Measurements from ENCODE around the gene FSCN2.
A peak's percentile ranks its signal among the peaks of the same experiment; 100 is the strongest.

Gene FSCN2

DNA sequence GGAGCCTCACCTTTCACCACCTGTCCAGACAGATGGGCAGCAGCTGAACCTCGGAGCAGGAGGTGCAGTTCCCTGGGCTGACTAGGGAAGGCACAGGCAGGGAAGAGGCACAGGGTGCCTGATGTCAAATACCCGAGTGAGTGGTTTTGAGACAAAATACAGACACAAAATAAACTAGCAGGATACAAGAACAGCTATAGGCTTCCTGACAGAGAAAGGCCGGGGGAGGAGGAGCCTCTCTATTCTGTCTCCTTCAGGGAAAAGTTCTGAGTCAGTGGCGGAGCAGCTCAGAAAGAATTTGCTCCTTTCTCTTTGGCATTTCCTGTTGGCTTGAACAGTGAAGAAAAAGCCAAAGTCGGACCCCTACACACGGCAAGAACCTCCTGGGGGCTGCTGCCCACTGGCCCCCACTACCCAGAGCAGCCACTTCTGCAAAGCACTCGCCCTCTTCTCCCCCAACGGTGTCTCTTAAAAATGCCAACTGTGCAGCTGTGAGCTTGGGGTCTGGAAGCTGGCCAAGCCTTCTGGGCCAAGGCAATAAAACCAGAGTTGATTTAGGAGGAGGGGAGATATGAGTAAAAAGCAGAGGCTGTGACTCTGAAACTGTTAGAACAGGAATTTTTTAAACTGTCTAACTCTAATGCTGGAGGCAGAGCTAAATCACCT, 38.4 kb downstream of the FSCN2 start:
- peak; percentile 96 for ATAC-seq
- TF ChIP-seq, protein P1, sequence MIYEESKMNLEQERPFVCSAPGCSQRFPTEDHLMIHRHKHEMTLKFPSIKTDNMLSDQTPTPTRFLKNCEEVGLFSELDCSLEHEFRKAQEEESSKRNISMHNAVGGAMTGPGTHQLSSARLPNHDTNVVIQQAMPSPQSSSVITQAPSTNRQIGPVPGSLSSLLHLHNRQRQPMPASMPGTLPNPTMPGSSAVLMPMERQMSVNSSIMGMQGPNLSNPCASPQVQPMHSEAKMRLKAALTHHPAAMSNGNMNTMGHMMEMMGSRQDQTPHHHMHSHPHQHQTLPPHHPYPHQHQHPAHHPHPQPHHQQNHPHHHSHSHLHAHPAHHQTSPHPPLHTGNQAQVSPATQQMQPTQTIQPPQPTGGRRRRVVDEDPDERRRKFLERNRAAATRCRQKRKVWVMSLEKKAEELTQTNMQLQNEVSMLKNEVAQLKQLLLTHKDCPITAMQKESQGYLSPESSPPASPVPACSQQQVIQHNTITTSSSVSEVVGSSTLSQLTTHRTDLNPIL (CRISPR knock-in tag; IDR thresholded peaks at IDR 0.05; ENCODE audit: low read depth), result no peak
- TF ChIP-seq PPARA (CRISPR knock-in tag; IDR thresholded peaks at IDR 0.05; ENCODE audit: borderline replicate concordance), result no peak
- TF ChIP-seq ZFP3 (CRISPR knock-in tag; IDR thresholded peaks at IDR 0.05), result 0 out of 2 replicates have a peak, but pooled peaks have one; percentile 53
- TF ChIP-seq ISL1 (CRISPR knock-in tag; IDR thresholded peaks at IDR 0.05), result no peak
- peak; percentile 58; the same call in 1 of the 2 replicates for TF ChIP-seq CSDC2 (CRISPR knock-in tag; IDR thresholded peaks at IDR 0.05)
- TF ChIP-seq SNAI2 (CRISPR knock-in tag; IDR thresholded peaks at IDR 0.05), result no peak
- TF ChIP-seq, protein P2, sequence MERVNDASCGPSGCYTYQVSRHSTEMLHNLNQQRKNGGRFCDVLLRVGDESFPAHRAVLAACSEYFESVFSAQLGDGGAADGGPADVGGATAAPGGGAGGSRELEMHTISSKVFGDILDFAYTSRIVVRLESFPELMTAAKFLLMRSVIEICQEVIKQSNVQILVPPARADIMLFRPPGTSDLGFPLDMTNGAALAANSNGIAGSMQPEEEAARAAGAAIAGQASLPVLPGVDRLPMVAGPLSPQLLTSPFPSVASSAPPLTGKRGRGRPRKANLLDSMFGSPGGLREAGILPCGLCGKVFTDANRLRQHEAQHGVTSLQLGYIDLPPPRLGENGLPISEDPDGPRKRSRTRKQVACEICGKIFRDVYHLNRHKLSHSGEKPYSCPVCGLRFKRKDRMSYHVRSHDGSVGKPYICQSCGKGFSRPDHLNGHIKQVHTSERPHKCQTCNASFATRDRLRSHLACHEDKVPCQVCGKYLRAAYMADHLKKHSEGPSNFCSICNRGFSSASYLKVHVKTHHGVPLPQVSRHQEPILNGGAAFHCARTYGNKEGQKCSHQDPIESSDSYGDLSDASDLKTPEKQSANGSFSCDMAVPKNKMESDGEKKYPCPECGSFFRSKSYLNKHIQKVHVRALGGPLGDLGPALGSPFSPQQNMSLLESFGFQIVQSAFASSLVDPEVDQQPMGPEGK (CRISPR knock-in tag; IDR thresholded peaks at IDR 0.05; ENCODE audit: borderline replicate concordance), result peak; percentile 99
- no peak for TF ChIP-seq OSR1 (CRISPR knock-in tag; IDR thresholded peaks at IDR 0.05)
- no peak for TF ChIP-seq TCF4 (CRISPR knock-in tag; IDR thresholded peaks at IDR 0.05; ENCODE audit: borderline replicate concordance)

DNA sequence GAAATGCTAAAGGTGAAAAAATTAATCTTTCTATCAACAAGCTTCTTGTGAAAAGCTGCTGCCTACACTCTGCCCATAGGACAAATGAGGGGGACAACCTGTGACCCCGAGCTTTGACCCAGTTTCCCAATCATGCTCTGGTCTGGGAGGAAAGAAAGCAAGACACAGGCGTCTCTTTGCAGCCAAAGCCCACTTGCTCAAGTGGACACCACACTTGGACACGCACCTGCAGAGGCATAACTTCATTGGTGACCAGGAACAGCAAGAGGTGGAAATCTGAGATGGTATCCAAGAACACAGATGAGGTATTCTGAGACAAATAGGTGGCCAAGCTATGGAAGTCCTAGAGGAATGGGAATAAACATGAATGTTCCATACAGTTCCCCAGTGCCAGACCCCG, 39.0 kb downstream of the FSCN2 start:
- TF ChIP-seq ESRRG (CRISPR knock-in tag; IDR thresholded peaks at IDR 0.05) (no peak), ZNF8 (CRISPR knock-in tag; IDR thresholded peaks at IDR 0.05) (no peak)
- ATAC-seq, result no peak

DNA sequence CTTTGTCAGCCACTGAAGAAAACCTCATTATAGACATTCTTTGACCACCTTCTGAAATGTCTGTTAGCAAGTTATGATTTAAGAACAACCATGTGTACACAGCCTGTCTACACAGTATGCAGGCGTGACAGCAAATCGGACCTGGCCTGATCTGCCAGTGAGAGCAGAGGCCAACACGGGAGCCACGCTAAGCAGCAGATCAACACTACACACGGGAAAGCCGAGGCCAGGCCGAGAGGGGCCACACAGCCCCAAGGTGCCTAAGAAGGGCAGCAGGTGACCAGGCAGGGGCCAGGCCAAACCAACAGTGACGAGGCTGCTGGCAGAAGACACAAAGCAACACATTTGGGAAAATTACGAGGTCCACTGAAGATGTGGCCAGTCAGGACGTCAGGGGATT, 40.2 kb downstream of the FSCN2 start:
- no peak for ATAC-seq

DNA sequence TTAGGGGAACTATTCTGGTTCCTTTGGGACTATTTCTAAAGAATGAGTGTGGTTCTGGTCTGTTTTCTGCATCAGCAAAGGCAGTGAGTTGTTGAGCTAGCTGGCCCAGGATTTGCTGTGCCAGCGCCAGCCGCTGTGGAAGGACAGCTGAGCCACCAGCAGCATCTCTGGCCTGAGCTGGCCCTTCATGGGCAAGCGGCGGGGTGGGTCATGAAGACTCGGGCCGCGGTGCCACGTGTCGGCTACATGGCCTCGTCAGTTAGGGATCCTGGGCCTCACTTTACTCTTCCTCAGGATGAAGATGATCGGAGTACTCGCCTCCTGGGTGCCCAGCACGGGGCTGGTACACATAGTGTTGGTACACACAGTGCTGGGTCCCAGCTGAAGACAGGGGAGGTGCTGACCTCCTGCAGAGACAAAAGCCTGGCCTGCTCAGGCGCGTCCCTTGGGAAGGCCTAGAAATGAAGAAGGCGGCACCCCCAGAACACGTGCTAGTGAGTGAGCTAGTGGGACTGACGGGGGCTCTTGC, 41.9 kb downstream of the FSCN2 start:
- ATAC-seq, result no peak
- TF ChIP-seq ESRRG (CRISPR knock-in tag; IDR thresholded peaks at IDR 0.05) (no peak), GLIS3 (CRISPR knock-in tag; IDR thresholded peaks at IDR 0.05) (no peak), ZFP3 (CRISPR knock-in tag; IDR thresholded peaks at IDR 0.05) (no peak), ZC3H10 (CRISPR knock-in tag; IDR thresholded peaks at IDR 0.05) (no peak)

More for the DNA sequence above, 40.2 kb downstream of the FSCN2 start:
- TF ChIP-seq PPARA (CRISPR knock-in tag; IDR thresholded peaks at IDR 0.05; ENCODE audit: borderline replicate concordance) (no peak), GLIS3 (CRISPR knock-in tag; IDR thresholded peaks at IDR 0.05) (no peak), ZNF565 (CRISPR knock-in tag; conservative IDR thresholded peaks at IDR 0.05; ENCODE audit: low read depth) (no peak), TOX (CRISPR knock-in tag; IDR thresholded peaks at IDR 0.05; ENCODE audit: borderline replicate concordance) (no peak), ISL1 (CRISPR knock-in tag; IDR thresholded peaks at IDR 0.05) (no peak), ZC3H10 (CRISPR knock-in tag; IDR thresholded peaks at IDR 0.05) (no peak), TCF4 (CRISPR knock-in tag; IDR thresholded peaks at IDR 0.05; ENCODE audit: borderline replicate concordance) (no peak), OSR1 (CRISPR knock-in tag; IDR thresholded peaks at IDR 0.05) (no peak), ZFP30 (CRISPR knock-in tag; IDR thresholded peaks at IDR 0.05) (no peak), CSDC2 (CRISPR knock-in tag; IDR thresholded peaks at IDR 0.05) (no peak), ZNF8 (CRISPR knock-in tag; IDR thresholded peaks at IDR 0.05) (no peak), RARB (CRISPR knock-in tag; IDR thresholded peaks at IDR 0.05) (no peak)
- TF ChIP-seq, protein P1 (CRISPR knock-in tag; IDR thresholded peaks at IDR 0.05; ENCODE audit: low read depth), result no peak

DNA sequence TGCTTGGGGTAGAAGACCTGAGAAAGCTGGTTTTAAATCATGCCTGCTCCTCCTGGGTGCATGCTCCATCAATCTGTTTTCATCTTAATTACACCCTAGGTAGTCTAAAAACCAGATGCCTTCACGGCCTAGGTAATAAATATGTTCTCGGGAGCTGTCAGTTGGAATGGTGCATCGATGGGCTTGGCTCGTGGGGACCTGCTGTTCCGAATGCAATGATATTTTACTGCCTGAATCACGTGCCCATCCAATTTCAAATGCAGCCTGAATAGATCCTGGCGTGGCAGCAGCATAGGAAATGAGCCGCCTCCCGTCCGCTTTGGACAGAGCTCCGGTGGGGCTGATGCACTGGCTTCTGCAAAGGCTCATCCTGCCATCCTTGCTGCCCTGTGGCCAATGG, 42.8 kb downstream of the FSCN2 start:
- no peak for ATAC-seq
- TF ChIP-seq SNAI2 (CRISPR knock-in tag; IDR thresholded peaks at IDR 0.05) (no peak), ZC3H10 (CRISPR knock-in tag; IDR thresholded peaks at IDR 0.05) (no peak), ZNF565 (CRISPR knock-in tag; conservative IDR thresholded peaks at IDR 0.05; ENCODE audit: low read depth) (no peak), TCF4 (CRISPR knock-in tag; IDR thresholded peaks at IDR 0.05; ENCODE audit: borderline replicate concordance) (no peak), TOX (CRISPR knock-in tag; IDR thresholded peaks at IDR 0.05; ENCODE audit: borderline replicate concordance) (no peak), ZNF8 (CRISPR knock-in tag; IDR thresholded peaks at IDR 0.05) (no peak), GLIS3 (CRISPR knock-in tag; IDR thresholded peaks at IDR 0.05) (no peak), ZNF70 (CRISPR knock-in tag; IDR thresholded peaks at IDR 0.05) (no peak), CSDC2 (CRISPR knock-in tag; IDR thresholded peaks at IDR 0.05) (no peak), ESRRG (CRISPR knock-in tag; IDR thresholded peaks at IDR 0.05) (no peak)
- TF ChIP-seq, protein P1 (CRISPR knock-in tag; IDR thresholded peaks at IDR 0.05; ENCODE audit: low read depth), result no peak
- TF ChIP-seq, protein P3, sequence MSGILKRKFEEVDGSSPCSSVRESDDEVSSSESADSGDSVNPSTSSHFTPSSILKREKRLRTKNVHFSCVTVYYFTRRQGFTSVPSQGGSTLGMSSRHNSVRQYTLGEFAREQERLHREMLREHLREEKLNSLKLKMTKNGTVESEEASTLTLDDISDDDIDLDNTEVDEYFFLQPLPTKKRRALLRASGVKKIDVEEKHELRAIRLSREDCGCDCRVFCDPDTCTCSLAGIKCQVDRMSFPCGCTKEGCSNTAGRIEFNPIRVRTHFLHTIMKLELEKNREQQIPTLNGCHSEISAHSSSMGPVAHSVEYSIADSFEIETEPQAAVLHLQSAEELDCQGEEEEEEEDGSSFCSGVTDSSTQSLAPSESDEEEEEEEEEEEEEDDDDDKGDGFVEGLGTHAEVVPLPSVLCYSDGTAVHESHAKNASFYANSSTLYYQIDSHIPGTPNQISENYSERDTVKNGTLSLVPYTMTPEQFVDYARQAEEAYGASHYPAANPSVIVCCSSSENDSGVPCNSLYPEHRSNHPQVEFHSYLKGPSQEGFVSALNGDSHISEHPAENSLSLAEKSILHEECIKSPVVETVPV (CRISPR knock-in tag; IDR thresholded peaks at IDR 0.05), result no peak
- TF ChIP-seq, protein P4, sequence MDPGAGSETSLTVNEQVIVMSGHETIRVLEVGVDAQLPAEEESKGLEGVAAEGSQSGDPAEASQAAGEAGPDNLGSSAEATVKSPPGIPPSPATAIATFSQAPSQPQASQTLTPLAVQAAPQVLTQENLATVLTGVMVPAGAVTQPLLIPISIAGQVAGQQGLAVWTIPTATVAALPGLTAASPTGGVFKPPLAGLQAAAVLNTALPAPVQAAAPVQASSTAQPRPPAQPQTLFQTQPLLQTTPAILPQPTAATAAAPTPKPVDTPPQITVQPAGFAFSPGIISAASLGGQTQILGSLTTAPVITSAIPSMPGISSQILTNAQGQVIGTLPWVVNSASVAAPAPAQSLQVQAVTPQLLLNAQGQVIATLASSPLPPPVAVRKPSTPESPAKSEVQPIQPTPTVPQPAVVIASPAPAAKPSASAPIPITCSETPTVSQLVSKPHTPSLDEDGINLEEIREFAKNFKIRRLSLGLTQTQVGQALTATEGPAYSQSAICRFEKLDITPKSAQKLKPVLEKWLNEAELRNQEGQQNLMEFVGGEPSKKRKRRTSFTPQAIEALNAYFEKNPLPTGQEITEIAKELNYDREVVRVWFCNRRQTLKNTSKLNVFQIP (CRISPR knock-in tag; IDR thresholded peaks at IDR 0.05; ENCODE audit: borderline replicate concordance, low read depth), result no peak
